ENCODE data around the gene SMAD7.

- TF ChIP-seq POLR2A (IDR thresholded peaks at IDR 0.05; ENCODE audit: low read length): no peak
- no peak for TF ChIP-seq GATA1 (IDR thresholded peaks at IDR 0.05; ENCODE audit: low read depth, low read length)
These were observed 46.7 kb downstream of the SMAD7 start for GRCh38 chr18:48904091-48904490.
